Measurements from ENCODE around the gene GAS2L2.
A peak's percentile ranks its signal among the peaks of the same experiment; 100 is the strongest.

The GAS2L2 gene

GRCh38 chr17:35745246-35745645 is 7.8 kb downstream of the GAS2L2 start:
- no peak for DNase-seq

GRCh38 chr17:35744830-35745229 is 8.2 kb downstream of the GAS2L2 start:
- DNase-seq, result no peak

- DNase-seq, result no peak
These were observed 9.3 kb downstream of the GAS2L2 start for GRCh38 chr17:35743626-35744328.

GRCh38 chr17:35742896-35743477 is 10.1 kb downstream of the GAS2L2 start:
- no peak for DNase-seq

GRCh38 chr17:35742496-35742895 is 10.5 kb downstream of the GAS2L2 start:
- no peak for DNase-seq

- no peak for DNase-seq
These were observed 11.8 kb downstream of the GAS2L2 start for GRCh38 chr17:35740997-35741931.

GRCh38 chr17:35740216-35740615 is 12.8 kb downstream of the GAS2L2 start:
- DNase-seq, result no peak

- DNase-seq, result no peak
These were observed 14.4 kb downstream of the GAS2L2 start for GRCh38 chr17:35738519-35739133.

GRCh38 chr17:35736236-35736635 is 16.8 kb downstream of the GAS2L2 start:
- DNase-seq, result no peak

- no peak for DNase-seq
These were observed 17.8 kb downstream of the GAS2L2 start for GRCh38 chr17:35735036-35735805.

- DNase-seq, result no peak
These were observed 18.6 kb downstream of the GAS2L2 start for GRCh38 chr17:35734396-35734795.

- no peak for DNase-seq
These were observed 19.7 kb downstream of the GAS2L2 start for GRCh38 chr17:35733366-35733765.

GRCh38 chr17:35732806-35733136 is 20.3 kb downstream of the GAS2L2 start:
- no peak for DNase-seq

- DNase-seq, result no peak
These were observed 20.9 kb downstream of the GAS2L2 start for GRCh38 chr17:35731917-35732805.

- peak; percentile 59 for DNase-seq
These were observed 21.7 kb downstream of the GAS2L2 start, which contains the start of gene RASL10B for GRCh38 chr17:35731239-35731916. TSS of gene RASL10B (plus strand) at chr17:35731639. CDS start at chr17:35735185, 3,546 bp downstream.

GRCh38 chr17:35730400-35731005 is 22.5 kb downstream of the GAS2L2 start:
- DNase-seq, result no peak

GRCh38 chr17:35729405-35729833 is 23.6 kb downstream of the GAS2L2 start:
- DNase-seq, result no peak

- DNase-seq, result no peak
These were observed 24.5 kb downstream of the GAS2L2 start for GRCh38 chr17:35728551-35728950.

GRCh38 chr17:35727635-35728034 is 25.4 kb downstream of the GAS2L2 start:
- DNase-seq, result no peak

GRCh38 chr17:35726953-35727460 is 26.0 kb downstream of the GAS2L2 start:
- no peak for DNase-seq

All from activated CD8-positive, alpha-beta memory T cell treated with anti-CD3 and anti-CD28 coated beads, Interleukin-2, amount 50 U/mL, for 4 hours (primary cell).